Loucy (cell line): ENCODE measurements around the gene PIK3C2A.

Experiments
- CTCF ChIP-seq: fragments of 200-600 bp; sonication (generic); conservative IDR thresholded peaks from 2 replicates; pipeline ENCODE4 v1.5.1; 2014; ENCODE audit warnings: mild to moderate bottlenecking, antibody characterized with exemption, low read length
- EZH2phosphoT487 ChIP-seq: fragments of 200-600 bp; IDR thresholded peaks from 2 replicates; pipeline ENCODE4 v1.6.1; 2018; ENCODE audit warnings: antibody characterized with exemption, mild to moderate bottlenecking, moderate library complexity, borderline replicate concordance

DNA sequence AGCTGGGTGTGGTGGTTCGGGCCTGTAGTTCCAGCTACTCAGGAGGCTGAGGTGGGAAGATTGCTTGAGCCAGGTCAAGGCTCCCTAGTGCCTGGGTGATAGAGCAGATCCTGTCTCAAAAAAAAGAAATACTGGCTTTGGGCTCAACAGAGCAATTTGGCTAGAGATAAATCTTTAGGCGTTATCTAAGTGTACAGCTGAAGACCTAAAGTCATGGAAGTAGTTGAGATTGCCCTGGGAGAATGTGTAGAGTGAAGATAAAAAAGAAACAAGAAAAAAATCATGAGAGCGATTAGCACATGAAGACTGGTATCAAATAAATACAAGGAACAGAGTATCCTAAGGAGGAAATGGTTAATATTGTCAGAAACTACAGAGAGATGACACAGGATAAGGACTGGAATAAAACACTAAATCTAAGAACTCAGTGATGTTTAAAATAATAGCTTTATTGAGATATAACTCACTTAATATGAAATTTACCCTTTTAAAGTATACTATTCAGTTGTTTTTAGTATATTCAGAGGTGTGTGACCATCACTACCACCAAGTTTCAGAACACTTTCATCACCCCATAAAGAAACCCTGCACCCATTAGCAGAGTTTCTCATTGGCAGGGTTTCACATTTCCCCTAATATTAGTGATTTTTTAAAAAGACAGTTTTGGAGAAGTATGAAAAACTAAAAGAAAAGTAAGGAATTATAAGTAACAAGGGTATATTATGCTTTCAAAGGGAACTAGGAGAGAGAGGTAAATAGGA is 20.7 kb downstream of the PIK3C2A start:
- TF ChIP-seq CTCF (no peak), EZH2phosphoT487 (no peak)
